Measurements from ENCODE around the gene INPP5J.

DNA sequence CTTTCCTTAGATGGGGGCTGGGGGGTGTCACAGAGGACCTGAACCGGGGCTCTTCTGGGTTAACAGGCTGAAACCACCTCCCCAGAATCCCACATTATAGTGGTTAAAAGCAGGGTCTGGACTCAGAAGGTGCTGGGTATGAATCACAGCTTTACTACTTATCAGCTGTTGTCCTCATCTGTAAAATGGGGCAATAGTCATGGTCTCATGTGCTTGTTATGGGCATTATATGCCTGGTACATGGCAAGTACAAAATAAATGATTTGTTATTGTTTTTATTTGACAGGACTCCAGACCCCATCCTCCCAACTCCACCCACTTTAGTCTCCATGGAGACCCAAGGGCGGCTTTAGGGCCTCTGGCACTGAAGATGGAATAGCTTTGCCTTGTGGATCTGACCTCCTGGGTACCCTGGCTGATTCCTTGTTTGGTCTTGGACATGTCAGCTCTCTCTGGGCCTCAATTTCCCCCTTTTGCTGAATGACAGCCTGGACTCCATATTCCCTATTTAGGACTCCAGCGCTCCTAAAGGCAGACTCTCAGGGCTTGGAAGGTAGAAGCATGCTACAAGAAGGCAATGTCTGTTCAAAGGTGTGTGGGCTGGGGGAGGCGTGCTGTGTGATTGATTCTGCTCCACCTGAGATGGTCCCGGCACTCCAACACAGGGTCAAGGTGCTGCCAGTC is 42.5 kb upstream of the INPP5J start:
- TF ChIP-seq CTCF (IDR thresholded peaks at IDR 0.05) (no peak), POLR2A (IDR thresholded peaks at IDR 0.05) (no peak)

Data from testis (tissue), 2 donors.